Measurements from ENCODE around the gene CALD1.

CALD1 gene

GRCh38 chr7:134755422-134756022 is 23.9 kb upstream of the CALD1 start:
- Histone ChIP-seq H3K27ac (ENCODE audit: low read depth, low read length) (no peak overlapping the region), H3F3A (ENCODE audit: insufficient read depth) (no peaks in the 10 kb centered on the region), H3K9me2 (replicated peaks; ENCODE audit: insufficient read depth, low read length) (no peaks in the 10 kb centered on the region), H3K27me3 (ENCODE audit: low read length) (no peaks in the 10 kb centered on the region), H3K79me2 (ENCODE audit: insufficient read depth, low read length) (no peaks in the 10 kb centered on the region), H3K4me2 (ENCODE audit: low read depth, low read length, poor library complexity, severe bottlenecking) (no peak overlapping the region), H3K9me3 (ENCODE audit: insufficient read depth, low read length) (no peaks in the 10 kb centered on the region), H3K4me3 (ENCODE audit: insufficient read depth, low read length, poor library complexity, severe bottlenecking) (no peak overlapping the region), H2AFZ (ENCODE audit: low read depth, low read length, severe bottlenecking) (no peak overlapping the region), H3K36me3 (ENCODE audit: low read length) (no peaks in the 10 kb centered on the region), H3K9ac (ENCODE audit: low read length) (no peak overlapping the region), H4K20me1 (ENCODE audit: low read depth, low read length) (no peaks in the 10 kb centered on the region)
- no peak for TF ChIP-seq EZH2phosphoT487 (conservative IDR thresholded peaks at IDR 0.05; ENCODE audit: low read length)

GRCh38 chr7:134757938-134758337 is 21.5 kb upstream of the CALD1 start:
- Histone ChIP-seq H3K27me3 (ENCODE audit: low read length) (no peaks in the 10 kb centered on the region), H3F3A (ENCODE audit: insufficient read depth) (no peaks in the 10 kb centered on the region), H3K9ac (ENCODE audit: low read length) (no peak overlapping the region), H4K20me1 (ENCODE audit: low read depth, low read length) (no peaks in the 10 kb centered on the region), H3K27ac (ENCODE audit: low read depth, low read length) (no peak overlapping the region), H3K9me2 (replicated peaks; ENCODE audit: insufficient read depth, low read length) (no peaks in the 10 kb centered on the region), H3K9me3 (ENCODE audit: insufficient read depth, low read length) (no peaks in the 10 kb centered on the region), H3K4me3 (ENCODE audit: insufficient read depth, low read length, poor library complexity, severe bottlenecking) (no peak overlapping the region), H3K79me2 (ENCODE audit: insufficient read depth, low read length) (no peaks in the 10 kb centered on the region), H2AFZ (ENCODE audit: low read depth, low read length, severe bottlenecking) (no peak overlapping the region), H3K4me2 (ENCODE audit: low read depth, low read length, poor library complexity, severe bottlenecking) (no peak overlapping the region), H3K36me3 (ENCODE audit: low read length) (no peaks in the 10 kb centered on the region)
- no peak for TF ChIP-seq CTCF (IDR thresholded peaks at IDR 0.05; ENCODE audit: insufficient read depth, low read length, poor library complexity, severe bottlenecking)
- no peak for TF ChIP-seq EZH2phosphoT487 (conservative IDR thresholded peaks at IDR 0.05; ENCODE audit: low read length)

GRCh38 chr7:134758981-134759380 is 20.5 kb upstream of the CALD1 start:
- no peak overlapping the region for H3K27ac ChIP-seq (ENCODE audit: low read depth, low read length)
- no peaks in the 10 kb centered on the region for H3K79me2 ChIP-seq (ENCODE audit: insufficient read depth, low read length)
- H3K36me3 ChIP-seq (ENCODE audit: low read length): no peaks in the 10 kb centered on the region
- no peaks in the 10 kb centered on the region for H3K9me2 ChIP-seq (replicated peaks; ENCODE audit: insufficient read depth, low read length)
- H4K20me1 ChIP-seq (ENCODE audit: low read depth, low read length): no peaks in the 10 kb centered on the region
- no peaks in the 10 kb centered on the region for H3F3A ChIP-seq (ENCODE audit: insufficient read depth)
- H3K4me2 ChIP-seq (ENCODE audit: low read depth, low read length, poor library complexity, severe bottlenecking): no peak overlapping the region
- no peak overlapping the region for H3K9ac ChIP-seq (ENCODE audit: low read length)
- H3K9me3 ChIP-seq (ENCODE audit: insufficient read depth, low read length): no peaks in the 10 kb centered on the region
- no peak overlapping the region for H2AFZ ChIP-seq (ENCODE audit: low read depth, low read length, severe bottlenecking)
- H3K27me3 ChIP-seq (ENCODE audit: low read length): no peaks in the 10 kb centered on the region
- TF ChIP-seq CTCF (IDR thresholded peaks at IDR 0.05; ENCODE audit: insufficient read depth, low read length, poor library complexity, severe bottlenecking): no peak
- TF ChIP-seq EZH2phosphoT487 (conservative IDR thresholded peaks at IDR 0.05; ENCODE audit: low read length): no peak
- H3K4me3 ChIP-seq (ENCODE audit: insufficient read depth, low read length, poor library complexity, severe bottlenecking): no peak overlapping the region

- Histone ChIP-seq H3K36me3 (ENCODE audit: low read length) (no peaks in the 10 kb centered on the region), H3K27ac (ENCODE audit: low read depth, low read length) (no peak overlapping the region), H3K9me3 (ENCODE audit: insufficient read depth, low read length) (no peaks in the 10 kb centered on the region), H3K4me3 (ENCODE audit: insufficient read depth, low read length, poor library complexity, severe bottlenecking) (no peak overlapping the region), H3K27me3 (ENCODE audit: low read length) (no peaks in the 10 kb centered on the region), H3K9ac (ENCODE audit: low read length) (no peak overlapping the region), H2AFZ (ENCODE audit: low read depth, low read length, severe bottlenecking) (no peak overlapping the region), H3K4me2 (ENCODE audit: low read depth, low read length, poor library complexity, severe bottlenecking) (no peak overlapping the region), H3K9me2 (replicated peaks; ENCODE audit: insufficient read depth, low read length) (no peaks in the 10 kb centered on the region), H3F3A (ENCODE audit: insufficient read depth) (no peaks in the 10 kb centered on the region), H3K79me2 (ENCODE audit: insufficient read depth, low read length) (no peaks in the 10 kb centered on the region), H4K20me1 (ENCODE audit: low read depth, low read length) (no peaks in the 10 kb centered on the region)
- no peak for TF ChIP-seq CTCF (IDR thresholded peaks at IDR 0.05; ENCODE audit: insufficient read depth, low read length, poor library complexity, severe bottlenecking)
- no peak for TF ChIP-seq EZH2phosphoT487 (conservative IDR thresholded peaks at IDR 0.05; ENCODE audit: low read length)
These were observed 18.2 kb upstream of the CALD1 start for GRCh38 chr7:134761266-134761665.

Data from SU-DHL-6 (cell line).